Uterus (tissue), 2 donors: ENCODE results near the gene NEIL1.
"Not testable (repeated sequence)": the region's sequence is repeated elsewhere in the genome, so short reads cannot be mapped to it uniquely, and the experiment has no call there.

Source experiments
- CTCF ChIP-seq, 4 experiments: fragments of 200-600 bp in 2 of 4; fragments of 450-650 bp in 2 of 4; sonication (generic) in 2 of 4; IDR thresholded peaks; one replicate each; pipeline ENCODE4 v1.5.1; 2016 to 2019; ENCODE audit warnings: antibody characterized with exemption in 4 of 4, mild to moderate bottlenecking in 2 of 4, moderate library complexity in 1 of 4
- POLR2A ChIP-seq, 2 donors: fragments of 450-650 bp; IDR thresholded peaks; one replicate each; pipeline ENCODE4 v1.6.1; 2016; ENCODE audit warnings: antibody characterized with exemption in 2 of 2, mild to moderate bottlenecking in 1 of 2, moderate library complexity in 1 of 2

- TF ChIP-seq CTCF, POLR2A (IDR thresholded peaks at IDR 0.05): not testable (repeated sequence)
Measured at GRCh38 chr15:75302753-75303152, 44.1 kb upstream of the NEIL1 start.
